22Rv1 (cell line): ENCODE data around the gene MEIS1.
"Not testable (repeated sequence)": the region's sequence is repeated elsewhere in the genome, so short reads cannot be mapped to it uniquely, and the experiment has no call there.

ENCODE experiments used
- ZFX ChIP-seq: fragments of 450-650 bp; IDR thresholded peaks from 2 replicates; pipeline ENCODE4 v1.6.1; 2017; ENCODE audit warnings: antibody characterized with exemption, borderline replicate concordance
- TF ChIP-seq, protein P1 (sequence below): fragments of 450-650 bp; IDR thresholded peaks from 2 replicates; pipeline ENCODE4 v1.5.1; 2017; ENCODE audit warnings: mild to moderate bottlenecking

DNA sequence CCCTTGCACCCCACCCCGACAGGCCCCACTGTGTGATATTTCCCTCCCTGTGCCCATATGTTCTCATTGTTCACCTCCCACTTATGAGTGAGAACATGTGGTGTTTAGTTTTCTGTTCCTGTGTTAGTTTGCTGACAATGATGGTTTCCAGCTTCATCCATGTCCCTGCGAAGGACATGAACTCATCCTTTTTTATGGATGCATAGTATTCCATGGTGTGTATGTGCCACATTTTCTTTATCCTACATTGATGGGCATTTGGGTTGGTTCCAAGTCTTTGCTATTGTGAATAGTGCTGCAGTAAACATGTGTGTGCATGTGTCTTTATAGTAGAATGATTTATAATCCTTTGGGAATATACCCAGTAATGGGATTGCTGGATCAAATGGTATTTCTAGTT lies 50.3 kb downstream of the MEIS1 start:
- TF ChIP-seq, protein P1, sequence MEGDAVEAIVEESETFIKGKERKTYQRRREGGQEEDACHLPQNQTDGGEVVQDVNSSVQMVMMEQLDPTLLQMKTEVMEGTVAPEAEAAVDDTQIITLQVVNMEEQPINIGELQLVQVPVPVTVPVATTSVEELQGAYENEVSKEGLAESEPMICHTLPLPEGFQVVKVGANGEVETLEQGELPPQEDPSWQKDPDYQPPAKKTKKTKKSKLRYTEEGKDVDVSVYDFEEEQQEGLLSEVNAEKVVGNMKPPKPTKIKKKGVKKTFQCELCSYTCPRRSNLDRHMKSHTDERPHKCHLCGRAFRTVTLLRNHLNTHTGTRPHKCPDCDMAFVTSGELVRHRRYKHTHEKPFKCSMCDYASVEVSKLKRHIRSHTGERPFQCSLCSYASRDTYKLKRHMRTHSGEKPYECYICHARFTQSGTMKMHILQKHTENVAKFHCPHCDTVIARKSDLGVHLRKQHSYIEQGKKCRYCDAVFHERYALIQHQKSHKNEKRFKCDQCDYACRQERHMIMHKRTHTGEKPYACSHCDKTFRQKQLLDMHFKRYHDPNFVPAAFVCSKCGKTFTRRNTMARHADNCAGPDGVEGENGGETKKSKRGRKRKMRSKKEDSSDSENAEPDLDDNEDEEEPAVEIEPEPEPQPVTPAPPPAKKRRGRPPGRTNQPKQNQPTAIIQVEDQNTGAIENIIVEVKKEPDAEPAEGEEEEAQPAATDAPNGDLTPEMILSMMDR = not testable (repeated sequence)
- TF ChIP-seq ZFX = not testable (repeated sequence)
